Peyer's patch (tissue), 4 donors: ENCODE measurements around the gene LOXL3.

Source experiments
- POLR2A ChIP-seq, 2 donors: fragments of 450-650 bp; IDR thresholded peaks; one replicate each; pipeline ENCODE4 v1.5.1; 2017; ENCODE audit warnings: antibody characterized with exemption in 2 of 2, mild to moderate bottlenecking in 2 of 2, moderate library complexity in 2 of 2
- TF ChIP-seq, protein P1 (sequence below), 6 experiments: fragments of 450-650 bp in 4 of 6; fragments of 200-600 bp in 2 of 6; sonication (generic) in 1 of 6; IDR thresholded peaks; one replicate each; pipeline ENCODE4 v1.5.1; 2017 to 2019; ENCODE audit warnings: antibody characterized with exemption in 6 of 6, mild to moderate bottlenecking in 3 of 6, moderate library complexity in 1 of 6

DNA sequence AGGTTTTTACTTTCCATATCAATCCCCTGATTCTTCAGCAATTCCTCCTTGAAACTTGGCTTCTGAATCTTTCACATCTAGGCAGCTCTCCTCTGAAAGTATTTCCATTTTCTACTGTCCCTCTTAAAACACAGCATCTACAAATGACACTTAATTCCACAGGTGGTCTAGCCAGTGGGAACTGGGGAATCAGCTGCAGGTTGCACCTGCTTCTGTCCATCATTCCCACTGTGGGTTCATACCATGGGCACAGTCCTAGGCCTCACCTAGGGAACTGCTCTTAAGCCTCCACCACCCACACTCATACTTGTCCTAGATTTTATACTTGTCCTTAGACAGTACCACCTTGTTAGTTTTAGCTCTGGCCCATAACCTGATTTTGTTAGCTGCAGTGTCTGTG, 2.2 kb downstream of the LOXL3 start:
- TF ChIP-seq, protein P1, sequence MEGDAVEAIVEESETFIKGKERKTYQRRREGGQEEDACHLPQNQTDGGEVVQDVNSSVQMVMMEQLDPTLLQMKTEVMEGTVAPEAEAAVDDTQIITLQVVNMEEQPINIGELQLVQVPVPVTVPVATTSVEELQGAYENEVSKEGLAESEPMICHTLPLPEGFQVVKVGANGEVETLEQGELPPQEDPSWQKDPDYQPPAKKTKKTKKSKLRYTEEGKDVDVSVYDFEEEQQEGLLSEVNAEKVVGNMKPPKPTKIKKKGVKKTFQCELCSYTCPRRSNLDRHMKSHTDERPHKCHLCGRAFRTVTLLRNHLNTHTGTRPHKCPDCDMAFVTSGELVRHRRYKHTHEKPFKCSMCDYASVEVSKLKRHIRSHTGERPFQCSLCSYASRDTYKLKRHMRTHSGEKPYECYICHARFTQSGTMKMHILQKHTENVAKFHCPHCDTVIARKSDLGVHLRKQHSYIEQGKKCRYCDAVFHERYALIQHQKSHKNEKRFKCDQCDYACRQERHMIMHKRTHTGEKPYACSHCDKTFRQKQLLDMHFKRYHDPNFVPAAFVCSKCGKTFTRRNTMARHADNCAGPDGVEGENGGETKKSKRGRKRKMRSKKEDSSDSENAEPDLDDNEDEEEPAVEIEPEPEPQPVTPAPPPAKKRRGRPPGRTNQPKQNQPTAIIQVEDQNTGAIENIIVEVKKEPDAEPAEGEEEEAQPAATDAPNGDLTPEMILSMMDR (IDR thresholded peaks at IDR 0.05) = no peak
- TF ChIP-seq POLR2A (IDR thresholded peaks at IDR 0.05) = no peak
